ENCODE results near the gene SMIM20.

Gene SMIM20

DNA sequence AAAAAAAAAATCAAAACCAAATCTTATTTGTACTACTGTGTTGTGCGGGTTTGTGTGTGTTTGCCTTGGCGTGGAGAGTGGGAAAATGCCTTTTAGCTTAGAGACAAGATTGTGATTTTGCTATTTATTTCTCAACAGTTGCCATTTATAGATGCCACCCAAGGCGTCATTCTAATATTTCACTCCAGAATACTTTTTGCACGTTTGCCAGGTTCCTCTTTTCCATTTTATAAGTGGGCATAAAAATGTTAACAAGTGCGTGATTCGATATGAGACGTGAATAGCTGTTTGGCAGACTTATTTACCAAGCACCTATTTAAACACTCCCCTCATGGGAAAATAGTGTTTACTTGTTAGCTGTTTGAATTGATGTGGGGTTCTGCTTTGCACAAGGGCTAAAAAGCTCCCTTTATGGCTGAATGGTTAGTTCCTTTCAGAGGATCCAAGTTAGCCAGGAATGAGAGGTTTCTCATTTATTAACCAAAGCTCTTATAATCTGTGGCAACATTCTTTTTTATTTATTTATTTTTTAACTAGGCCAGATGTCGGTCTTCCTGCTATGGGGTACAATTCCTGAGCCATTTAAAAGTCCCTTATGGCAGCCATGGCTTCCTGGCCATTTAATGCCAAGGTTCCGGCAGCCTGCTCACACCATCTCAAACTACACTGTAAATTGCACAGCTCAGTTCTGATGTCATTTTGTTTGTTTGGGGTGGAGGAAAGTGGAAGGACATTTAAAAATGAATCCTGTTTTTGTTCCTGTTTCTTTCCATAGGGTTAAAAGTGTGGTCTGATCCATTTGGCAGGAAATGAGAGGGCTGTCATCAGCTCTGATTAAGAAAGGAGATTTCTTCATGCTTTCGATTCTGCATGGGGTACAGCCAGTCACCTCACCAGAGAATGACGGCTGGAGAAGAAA, 14.6 kb downstream of the SMIM20 start:
- TF ChIP-seq, protein P1, sequence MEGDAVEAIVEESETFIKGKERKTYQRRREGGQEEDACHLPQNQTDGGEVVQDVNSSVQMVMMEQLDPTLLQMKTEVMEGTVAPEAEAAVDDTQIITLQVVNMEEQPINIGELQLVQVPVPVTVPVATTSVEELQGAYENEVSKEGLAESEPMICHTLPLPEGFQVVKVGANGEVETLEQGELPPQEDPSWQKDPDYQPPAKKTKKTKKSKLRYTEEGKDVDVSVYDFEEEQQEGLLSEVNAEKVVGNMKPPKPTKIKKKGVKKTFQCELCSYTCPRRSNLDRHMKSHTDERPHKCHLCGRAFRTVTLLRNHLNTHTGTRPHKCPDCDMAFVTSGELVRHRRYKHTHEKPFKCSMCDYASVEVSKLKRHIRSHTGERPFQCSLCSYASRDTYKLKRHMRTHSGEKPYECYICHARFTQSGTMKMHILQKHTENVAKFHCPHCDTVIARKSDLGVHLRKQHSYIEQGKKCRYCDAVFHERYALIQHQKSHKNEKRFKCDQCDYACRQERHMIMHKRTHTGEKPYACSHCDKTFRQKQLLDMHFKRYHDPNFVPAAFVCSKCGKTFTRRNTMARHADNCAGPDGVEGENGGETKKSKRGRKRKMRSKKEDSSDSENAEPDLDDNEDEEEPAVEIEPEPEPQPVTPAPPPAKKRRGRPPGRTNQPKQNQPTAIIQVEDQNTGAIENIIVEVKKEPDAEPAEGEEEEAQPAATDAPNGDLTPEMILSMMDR (IDR thresholded peaks at IDR 0.05; ENCODE audit: low read depth, low read length): no peak
- no peak for DNase-seq (ENCODE audit: extremely low read depth, low read depth)

DNA sequence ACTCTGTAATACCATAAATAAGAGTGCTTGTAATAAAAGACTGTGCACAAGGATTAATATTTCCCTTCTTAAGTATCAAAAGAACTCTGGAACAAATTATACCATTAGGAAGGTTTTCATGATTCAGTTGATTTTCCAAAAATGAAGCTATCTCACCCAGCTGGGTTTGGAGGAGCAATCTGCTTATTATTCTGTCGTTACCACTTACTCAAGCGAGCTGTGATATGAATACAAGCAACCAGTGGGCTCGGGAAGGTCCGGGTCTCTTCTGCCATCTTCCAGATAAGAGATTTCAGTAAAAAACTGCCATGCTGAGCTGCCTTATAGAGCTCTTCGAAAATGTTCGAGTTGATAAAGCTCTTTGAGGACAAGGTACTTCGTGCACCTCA, 15.3 kb downstream of the SMIM20 start:
- TF ChIP-seq, protein P1 (IDR thresholded peaks at IDR 0.05; ENCODE audit: low read depth, low read length): no peak
- no peak for DNase-seq (ENCODE audit: extremely low read depth, low read depth)

DNA sequence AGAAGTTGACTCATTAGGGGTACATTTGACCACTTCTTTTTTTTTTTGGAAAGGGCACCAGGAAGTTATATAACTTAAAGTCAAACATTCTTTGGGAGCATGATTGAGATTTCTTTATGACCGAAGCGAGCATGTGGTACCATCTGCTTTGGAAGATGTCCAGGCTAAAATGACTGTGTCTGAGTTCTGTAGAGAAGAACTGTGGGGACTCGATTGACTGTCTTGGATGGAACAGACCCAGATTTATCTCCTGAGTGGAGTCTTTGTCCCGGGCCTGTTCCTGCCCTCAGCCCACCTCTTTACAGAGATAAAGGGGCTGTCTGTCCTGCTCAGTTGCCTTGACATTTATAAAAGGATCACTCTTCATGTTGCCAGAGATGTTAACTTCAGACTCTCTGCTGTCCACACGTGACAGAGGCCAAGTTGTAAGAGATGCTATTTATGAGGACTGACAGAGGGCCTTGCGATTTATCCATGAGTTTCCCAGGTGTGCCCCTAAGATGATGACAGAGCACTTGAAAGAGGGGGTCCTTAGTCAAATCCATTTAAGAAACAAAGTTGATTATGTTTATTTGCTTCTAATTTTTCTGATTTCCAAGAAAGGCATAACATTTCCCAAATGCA, 16.8 kb downstream of the SMIM20 start:
- TF ChIP-seq, protein P1 (IDR thresholded peaks at IDR 0.05; ENCODE audit: low read depth, low read length): no peak
- no peak for DNase-seq (ENCODE audit: extremely low read depth, low read depth)

DNA sequence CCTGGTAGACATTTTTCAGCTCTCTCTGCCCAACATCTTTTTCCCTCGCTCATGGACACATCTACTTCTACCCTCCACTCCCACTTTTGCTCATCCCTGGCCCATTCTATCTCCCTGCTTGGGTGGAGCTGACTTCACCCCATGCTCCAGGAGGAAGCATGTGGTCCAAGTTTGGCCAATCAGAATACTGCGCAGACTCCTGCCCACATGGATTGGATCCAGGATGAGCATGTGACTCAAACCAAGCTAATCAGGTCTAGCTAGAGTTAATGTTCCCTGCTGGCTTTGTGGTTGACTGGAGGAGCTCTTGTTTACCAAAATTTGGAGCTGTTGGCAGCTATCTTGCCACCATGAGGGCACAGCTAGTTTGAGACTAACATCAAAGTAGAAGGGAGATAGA, 22.7 kb downstream of the SMIM20 start:
- no peak for DNase-seq (ENCODE audit: extremely low read depth, low read depth)
- TF ChIP-seq, protein P1 (IDR thresholded peaks at IDR 0.05; ENCODE audit: low read depth, low read length): no peak

DNA sequence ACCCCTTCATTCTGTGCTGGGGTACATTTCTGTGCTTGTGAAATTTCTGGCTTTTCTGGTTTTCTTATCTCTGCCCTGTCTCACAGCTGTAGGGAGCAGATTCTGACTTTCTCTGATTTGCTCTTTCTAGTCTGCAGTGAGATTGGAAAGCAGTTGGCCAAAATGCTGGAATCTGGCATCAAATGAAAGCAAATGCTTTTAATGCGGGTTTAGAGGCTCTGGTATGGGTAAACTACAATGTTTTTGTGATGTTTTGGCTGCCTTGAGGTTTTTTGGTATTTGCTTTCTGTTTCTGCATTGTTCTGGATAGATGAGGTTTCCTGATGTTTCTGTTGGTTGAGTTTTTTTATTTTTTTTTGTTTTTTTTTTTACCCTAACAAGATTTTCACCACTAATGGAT, 23.8 kb downstream of the SMIM20 start:
- peak; percentile 45 for DNase-seq (ENCODE audit: extremely low read depth, low read depth)
- TF ChIP-seq, protein P1 (IDR thresholded peaks at IDR 0.05; ENCODE audit: low read depth, low read length): no peak

DNA sequence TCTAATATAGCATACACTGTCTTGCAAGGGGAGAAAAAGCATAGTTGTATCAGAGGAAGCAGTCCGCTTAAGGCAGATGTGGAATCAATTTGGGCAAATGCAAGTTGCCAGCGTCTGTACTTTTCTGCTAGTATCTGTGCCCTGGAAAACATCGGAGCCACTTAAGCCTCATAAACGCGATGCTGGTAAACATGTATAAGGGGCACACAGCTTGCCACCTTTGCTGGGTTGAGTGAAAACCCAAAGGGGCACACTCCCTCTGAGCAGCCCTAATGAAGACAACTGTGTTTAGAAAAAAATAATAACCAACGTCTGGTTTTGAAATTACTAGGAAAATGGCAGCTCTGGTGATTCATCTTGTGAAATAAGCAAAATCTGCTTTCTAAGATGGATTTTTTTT, 24.3 kb downstream of the SMIM20 start:
- DNase-seq (ENCODE audit: extremely low read depth, low read depth): no peak
- TF ChIP-seq, protein P1 (IDR thresholded peaks at IDR 0.05; ENCODE audit: low read depth, low read length): no peak

DNA sequence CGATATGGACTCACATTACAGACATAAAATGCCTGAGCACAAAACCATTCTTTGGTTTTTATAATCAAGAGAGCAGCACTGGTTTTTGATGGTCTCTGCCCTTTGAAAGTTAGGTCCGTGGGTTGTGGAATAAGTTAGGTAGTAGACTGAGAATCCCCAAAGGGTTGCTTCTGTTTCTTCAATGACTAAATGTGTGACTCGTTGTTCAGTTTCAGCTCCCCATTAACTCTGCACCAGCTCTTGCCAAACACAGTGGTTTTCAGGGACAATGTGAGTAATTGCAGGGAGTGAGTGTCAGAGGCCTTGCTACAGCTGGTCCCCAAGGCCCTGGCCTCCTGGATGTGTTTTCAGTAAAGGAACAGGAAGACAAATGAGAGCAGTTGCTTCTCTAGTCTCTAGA, 24.8 kb downstream of the SMIM20 start:
- TF ChIP-seq, protein P1 (IDR thresholded peaks at IDR 0.05; ENCODE audit: low read depth, low read length): no peak
- no peak for DNase-seq (ENCODE audit: extremely low read depth, low read depth)
